Panc1 (cell line): Measurements from ENCODE around the gene KDM3B.

Source experiments
- POLR2AphosphoS5 ChIP-seq: IDR thresholded peaks from 2 replicates; pipeline ENCODE4 v1.6.1; 2012; ENCODE audit warnings: mild to moderate bottlenecking, low read depth, low read length, moderate library complexity
- SIN3A ChIP-seq: IDR thresholded peaks from 2 replicates; pipeline ENCODE4 v1.6.1; 2012; ENCODE audit warnings: low read depth, mild to moderate bottlenecking, low read length, moderate library complexity, borderline replicate concordance; ENCODE audit not compliant: insufficient read depth
- TF ChIP-seq, protein P1 (sequence below): fragments of 450-650 bp; IDR thresholded peaks from 2 replicates; pipeline ENCODE4 v1.5.1; 2017; ENCODE audit warnings: mild to moderate bottlenecking
- TF ChIP-seq, protein P2 (sequence below), 2 experiments: IDR thresholded peaks; 2 replicates each; pipeline ENCODE4 v1.6.1; 2011 to 2012; ENCODE audit warnings: low read depth in 2 of 2, control low read depth in 1 of 2, low read length in 1 of 2, mild to moderate bottlenecking in 1 of 2, moderate library complexity in 1 of 2; ENCODE audit not compliant: insufficient read depth in 1 of 2

DNA sequence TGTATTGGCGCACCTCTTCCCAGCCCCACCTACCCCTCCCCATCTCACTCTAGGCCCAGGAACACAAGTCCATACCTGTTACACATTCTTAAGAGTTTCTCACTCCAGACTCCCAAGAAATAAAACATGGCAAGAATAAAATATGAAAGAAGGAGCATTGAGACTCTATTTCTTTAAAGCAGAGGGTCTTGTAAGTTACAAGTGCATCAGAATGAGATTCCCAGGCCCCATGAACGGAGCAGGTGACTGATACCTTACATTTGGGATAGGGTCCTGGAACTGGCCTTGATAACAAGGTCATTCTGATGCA, 118.5 kb downstream of the KDM3B start:
- TF ChIP-seq, protein P1, sequence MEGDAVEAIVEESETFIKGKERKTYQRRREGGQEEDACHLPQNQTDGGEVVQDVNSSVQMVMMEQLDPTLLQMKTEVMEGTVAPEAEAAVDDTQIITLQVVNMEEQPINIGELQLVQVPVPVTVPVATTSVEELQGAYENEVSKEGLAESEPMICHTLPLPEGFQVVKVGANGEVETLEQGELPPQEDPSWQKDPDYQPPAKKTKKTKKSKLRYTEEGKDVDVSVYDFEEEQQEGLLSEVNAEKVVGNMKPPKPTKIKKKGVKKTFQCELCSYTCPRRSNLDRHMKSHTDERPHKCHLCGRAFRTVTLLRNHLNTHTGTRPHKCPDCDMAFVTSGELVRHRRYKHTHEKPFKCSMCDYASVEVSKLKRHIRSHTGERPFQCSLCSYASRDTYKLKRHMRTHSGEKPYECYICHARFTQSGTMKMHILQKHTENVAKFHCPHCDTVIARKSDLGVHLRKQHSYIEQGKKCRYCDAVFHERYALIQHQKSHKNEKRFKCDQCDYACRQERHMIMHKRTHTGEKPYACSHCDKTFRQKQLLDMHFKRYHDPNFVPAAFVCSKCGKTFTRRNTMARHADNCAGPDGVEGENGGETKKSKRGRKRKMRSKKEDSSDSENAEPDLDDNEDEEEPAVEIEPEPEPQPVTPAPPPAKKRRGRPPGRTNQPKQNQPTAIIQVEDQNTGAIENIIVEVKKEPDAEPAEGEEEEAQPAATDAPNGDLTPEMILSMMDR = no peak
- TF ChIP-seq SIN3A (no peak), POLR2AphosphoS5 (no peak)
- TF ChIP-seq, protein P2, sequence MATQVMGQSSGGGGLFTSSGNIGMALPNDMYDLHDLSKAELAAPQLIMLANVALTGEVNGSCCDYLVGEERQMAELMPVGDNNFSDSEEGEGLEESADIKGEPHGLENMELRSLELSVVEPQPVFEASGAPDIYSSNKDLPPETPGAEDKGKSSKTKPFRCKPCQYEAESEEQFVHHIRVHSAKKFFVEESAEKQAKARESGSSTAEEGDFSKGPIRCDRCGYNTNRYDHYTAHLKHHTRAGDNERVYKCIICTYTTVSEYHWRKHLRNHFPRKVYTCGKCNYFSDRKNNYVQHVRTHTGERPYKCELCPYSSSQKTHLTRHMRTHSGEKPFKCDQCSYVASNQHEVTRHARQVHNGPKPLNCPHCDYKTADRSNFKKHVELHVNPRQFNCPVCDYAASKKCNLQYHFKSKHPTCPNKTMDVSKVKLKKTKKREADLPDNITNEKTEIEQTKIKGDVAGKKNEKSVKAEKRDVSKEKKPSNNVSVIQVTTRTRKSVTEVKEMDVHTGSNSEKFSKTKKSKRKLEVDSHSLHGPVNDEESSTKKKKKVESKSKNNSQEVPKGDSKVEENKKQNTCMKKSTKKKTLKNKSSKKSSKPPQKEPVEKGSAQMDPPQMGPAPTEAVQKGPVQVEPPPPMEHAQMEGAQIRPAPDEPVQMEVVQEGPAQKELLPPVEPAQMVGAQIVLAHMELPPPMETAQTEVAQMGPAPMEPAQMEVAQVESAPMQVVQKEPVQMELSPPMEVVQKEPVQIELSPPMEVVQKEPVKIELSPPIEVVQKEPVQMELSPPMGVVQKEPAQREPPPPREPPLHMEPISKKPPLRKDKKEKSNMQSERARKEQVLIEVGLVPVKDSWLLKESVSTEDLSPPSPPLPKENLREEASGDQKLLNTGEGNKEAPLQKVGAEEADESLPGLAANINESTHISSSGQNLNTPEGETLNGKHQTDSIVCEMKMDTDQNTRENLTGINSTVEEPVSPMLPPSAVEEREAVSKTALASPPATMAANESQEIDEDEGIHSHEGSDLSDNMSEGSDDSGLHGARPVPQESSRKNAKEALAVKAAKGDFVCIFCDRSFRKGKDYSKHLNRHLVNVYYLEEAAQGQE (IDR thresholded peaks at IDR 0.05; ENCODE audit: insufficient read depth in 1 of 2, low read depth in 2 of 2, low read length in 1 of 2) = no peak
